RWPE2 (cell line): ENCODE results near the gene MBNL2.

ENCODE experiments used
- ATAC-seq: fragments of 200-7000 bp; cut with Tn5 transposase; 3 replicates; pipeline ENCODE4 v1.9.1; 2021; ENCODE audit warnings: low read depth
- DNase-seq: peaks from one replicate; pipeline ENCODE4 v3.0.0-alpha.2; 2020; ENCODE audit warnings: low spot score
- H3K27ac ChIP-seq: fragments of 450-650 bp; 2 replicates; pipeline ENCODE4 v1.5.1; 2017; ENCODE audit warnings: mild to moderate bottlenecking; ENCODE audit not compliant: poor library complexity, severe bottlenecking
- H3K27me3 ChIP-seq: fragments of 250-450 bp; sonication (Bioruptor Pico); 2 replicates; pipeline ENCODE4 v1.5.1; 2021; ENCODE audit warnings: mild to moderate bottlenecking, moderate library complexity; ENCODE audit not compliant: insufficient read depth, poor library complexity, severe bottlenecking
- H3K36me3 ChIP-seq: fragments of 250-450 bp; sonication (Bioruptor Pico); 2 replicates; pipeline ENCODE4 v1.5.1; 2020; ENCODE audit warnings: low read depth, mild to moderate bottlenecking, moderate library complexity
- H3K4me1 ChIP-seq: fragments of 250-450 bp; sonication (Bioruptor Pico); 2 replicates; pipeline ENCODE4 v1.5.1; 2021; ENCODE audit warnings: mild to moderate bottlenecking, moderate library complexity; ENCODE audit not compliant: insufficient read depth, poor library complexity, severe bottlenecking
- H3K4me3 ChIP-seq: fragments of 250-450 bp; sonication (Bioruptor Pico); 2 replicates; pipeline ENCODE4 v1.5.1; 2021; ENCODE audit warnings: mild to moderate bottlenecking, moderate library complexity; ENCODE audit not compliant: severe bottlenecking
- H3K9me3 ChIP-seq: fragments of 250-450 bp; sonication (Bioruptor Pico); 2 replicates; pipeline ENCODE4 v1.5.1; 2021; ENCODE audit warnings: mild to moderate bottlenecking, moderate library complexity; ENCODE audit not compliant: severe bottlenecking
- TF ChIP-seq, protein P1 (sequence below): fragments of 450-650 bp; IDR thresholded peaks from one replicate; pipeline ENCODE4 v1.5.1; 2017; ENCODE audit warnings: mild to moderate bottlenecking, moderate library complexity; ENCODE audit not compliant: poor library complexity, severe bottlenecking

The MBNL2 gene

DNA sequence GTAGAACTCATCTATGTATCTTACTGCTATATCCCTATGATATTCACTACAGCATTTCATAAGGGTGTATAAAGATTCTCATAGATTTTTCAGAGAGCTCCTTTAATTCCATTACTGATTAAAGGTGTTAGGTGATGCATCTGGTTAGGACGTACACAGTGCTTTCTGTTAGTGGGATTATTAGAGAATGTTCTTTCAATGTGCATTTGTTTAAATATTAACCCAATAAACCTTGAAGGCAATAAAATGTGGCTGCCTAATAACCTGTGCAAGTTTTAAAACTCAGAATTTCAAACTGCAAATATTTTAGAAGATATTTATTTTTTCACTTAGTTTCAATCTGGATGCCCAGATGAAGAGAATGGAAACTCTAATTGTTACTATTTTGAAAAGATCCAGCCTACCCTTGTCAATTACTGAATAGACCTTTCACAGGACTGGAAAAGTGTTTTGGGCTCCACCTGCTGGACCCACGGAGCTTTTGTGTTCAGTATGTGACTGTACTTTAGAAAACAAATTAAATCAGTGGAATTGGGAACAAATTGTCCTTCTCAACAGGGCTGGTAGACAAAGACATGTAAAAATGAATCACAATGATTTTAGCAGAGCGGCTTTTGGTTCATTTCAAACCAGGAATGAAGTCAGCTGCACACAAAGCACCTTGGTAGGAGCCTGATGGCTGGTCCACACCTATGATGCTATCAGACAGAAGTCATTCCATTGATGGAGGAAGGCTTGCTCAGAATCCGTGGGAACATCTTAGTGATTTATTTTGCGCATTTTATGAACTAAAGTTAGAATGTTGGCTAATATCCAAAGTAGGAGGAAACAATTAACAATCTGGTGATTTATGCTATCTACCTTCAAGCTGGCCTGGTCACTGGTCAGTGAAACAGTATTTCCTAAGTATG, 122.4 kb downstream of the MBNL2 start:
- H3K27me3 ChIP-seq, result no peaks in the 10 kb centered on the region
- ATAC-seq (peak; percentile 90), DNase-seq (no peak)
- H3K4me1 ChIP-seq, result peaks cover 5% of the 10 kb centered on the region
- H3K4me3 ChIP-seq, result no peak overlapping the region
- H3K36me3 ChIP-seq, result peaks cover 33% of the 10 kb centered on the region
- peak overlapping the region; percentile 9 for H3K27ac ChIP-seq
- TF ChIP-seq, protein P1, sequence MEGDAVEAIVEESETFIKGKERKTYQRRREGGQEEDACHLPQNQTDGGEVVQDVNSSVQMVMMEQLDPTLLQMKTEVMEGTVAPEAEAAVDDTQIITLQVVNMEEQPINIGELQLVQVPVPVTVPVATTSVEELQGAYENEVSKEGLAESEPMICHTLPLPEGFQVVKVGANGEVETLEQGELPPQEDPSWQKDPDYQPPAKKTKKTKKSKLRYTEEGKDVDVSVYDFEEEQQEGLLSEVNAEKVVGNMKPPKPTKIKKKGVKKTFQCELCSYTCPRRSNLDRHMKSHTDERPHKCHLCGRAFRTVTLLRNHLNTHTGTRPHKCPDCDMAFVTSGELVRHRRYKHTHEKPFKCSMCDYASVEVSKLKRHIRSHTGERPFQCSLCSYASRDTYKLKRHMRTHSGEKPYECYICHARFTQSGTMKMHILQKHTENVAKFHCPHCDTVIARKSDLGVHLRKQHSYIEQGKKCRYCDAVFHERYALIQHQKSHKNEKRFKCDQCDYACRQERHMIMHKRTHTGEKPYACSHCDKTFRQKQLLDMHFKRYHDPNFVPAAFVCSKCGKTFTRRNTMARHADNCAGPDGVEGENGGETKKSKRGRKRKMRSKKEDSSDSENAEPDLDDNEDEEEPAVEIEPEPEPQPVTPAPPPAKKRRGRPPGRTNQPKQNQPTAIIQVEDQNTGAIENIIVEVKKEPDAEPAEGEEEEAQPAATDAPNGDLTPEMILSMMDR, result peak; percentile 91
- no peaks in the 10 kb centered on the region for H3K9me3 ChIP-seq

DNA sequence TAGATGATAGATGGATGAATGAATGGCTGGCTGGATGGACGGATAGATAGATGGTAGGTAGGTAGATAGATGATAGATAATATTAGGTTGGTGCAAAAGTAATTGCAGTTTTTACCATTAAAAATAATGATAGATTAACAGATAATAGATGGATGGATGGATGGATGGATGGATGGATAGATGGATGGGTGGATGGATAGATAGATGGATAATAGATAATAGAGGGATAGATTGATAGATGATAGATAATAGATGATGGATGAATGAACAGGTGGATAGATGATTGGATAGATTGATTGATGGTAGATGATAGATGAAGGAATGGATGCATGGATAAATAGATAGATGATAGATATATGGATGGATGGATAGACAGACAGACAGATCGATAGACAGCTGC, 124.0 kb downstream of the MBNL2 start:
- Histone ChIP-seq H3K9me3 (no peaks in the 10 kb centered on the region), H3K27ac (no peak overlapping the region), H3K36me3 (peaks cover 48% of the 10 kb centered on the region), H3K4me3 (no peak overlapping the region), H3K27me3 (no peaks in the 10 kb centered on the region), H3K4me1 (peaks cover 5% of the 10 kb centered on the region)
- TF ChIP-seq, protein P1, result no peak
- DNase-seq (no peak), ATAC-seq (no peak)

DNA sequence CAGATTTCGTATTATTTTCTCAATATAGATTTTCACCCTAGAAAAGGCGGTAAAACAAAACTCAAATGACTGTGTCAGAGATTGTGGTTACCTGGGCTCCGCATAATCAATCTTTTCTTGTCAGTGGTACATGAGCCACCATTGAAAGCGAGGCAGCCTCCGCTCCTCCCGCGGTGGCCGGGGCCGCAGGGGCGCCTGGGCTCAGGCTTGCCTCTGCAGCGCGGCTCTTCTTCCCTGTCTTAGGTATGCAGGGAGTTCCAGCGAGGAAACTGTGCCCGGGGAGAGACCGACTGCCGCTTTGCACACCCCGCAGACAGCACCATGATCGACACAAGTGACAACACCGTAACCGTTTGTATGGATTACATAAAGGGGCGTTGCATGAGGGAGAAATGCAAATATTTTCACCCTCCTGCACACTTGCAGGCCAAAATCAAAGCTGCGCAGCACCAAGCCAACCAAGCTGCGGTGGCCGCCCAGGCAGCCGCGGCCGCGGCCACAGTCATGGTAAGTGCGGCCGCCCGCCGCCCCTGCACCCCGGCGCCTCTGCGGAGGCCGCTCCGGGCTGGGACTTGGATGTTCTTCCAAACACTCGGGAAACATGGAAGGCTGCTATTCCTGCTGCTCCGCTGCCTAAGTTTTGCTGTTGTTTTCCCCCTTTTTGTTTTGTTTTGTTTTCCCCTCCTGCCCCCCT, 124.6 kb downstream of the MBNL2 start:
- no peak overlapping the region for H3K27ac ChIP-seq
- ATAC-seq (no peak), DNase-seq (no peak)
- TF ChIP-seq, protein P1, result no peak
- H3K27me3 ChIP-seq, result no peaks in the 10 kb centered on the region
- peaks cover 5% of the 10 kb centered on the region for H3K4me1 ChIP-seq
- no peaks in the 10 kb centered on the region for H3K9me3 ChIP-seq
- no peak overlapping the region for H3K4me3 ChIP-seq
- peaks cover 51% of the 10 kb centered on the region for H3K36me3 ChIP-seq

DNA sequence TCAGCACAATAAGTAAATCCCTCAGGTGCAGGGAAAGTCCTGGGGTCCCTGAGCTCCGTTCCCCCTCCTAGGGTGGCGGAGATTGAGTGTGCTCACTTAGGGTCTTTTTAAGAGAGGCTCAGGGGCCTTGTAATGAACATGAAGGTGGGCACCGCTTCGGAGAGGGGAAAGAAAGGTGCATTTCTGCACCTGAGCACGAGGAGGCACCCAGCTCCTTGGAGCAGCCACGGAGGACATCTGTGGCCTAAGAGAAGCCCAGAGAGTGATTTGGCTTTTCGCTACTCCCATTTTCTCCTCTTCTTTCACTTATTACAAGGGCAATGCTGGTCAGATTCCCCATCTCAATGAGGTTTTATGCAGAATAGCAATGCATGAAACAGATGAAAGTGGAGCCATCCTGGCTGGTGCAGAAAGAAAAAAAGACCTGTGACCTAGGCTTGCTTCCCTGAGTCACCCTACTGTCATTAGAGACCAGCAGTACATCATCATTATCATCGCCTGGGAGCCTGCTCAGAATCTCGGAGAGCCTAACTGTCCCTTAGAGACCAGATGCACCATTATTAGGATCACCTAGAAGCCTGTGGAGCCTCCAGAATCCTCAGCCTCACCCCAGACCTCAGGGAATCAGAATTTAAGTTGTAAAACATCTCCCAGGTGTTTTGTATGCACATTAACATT, 125.3 kb downstream of the MBNL2 start:
- H3K27me3 ChIP-seq, result no peaks in the 10 kb centered on the region
- H3K27ac ChIP-seq, result no peak overlapping the region
- ATAC-seq (no peak), DNase-seq (no peak)
- TF ChIP-seq, protein P1, result no peak
- no peaks in the 10 kb centered on the region for H3K9me3 ChIP-seq
- H3K4me3 ChIP-seq, result no peak overlapping the region
- H3K36me3 ChIP-seq, result peaks cover 51% of the 10 kb centered on the region
- H3K4me1 ChIP-seq, result peaks cover 5% of the 10 kb centered on the region
